Retinal pigment epithelial cell (primary cell): ENCODE measurements around the gene ZNF683.

Source experiments
- DNase-seq: peaks from one replicate; pipeline ENCODE4 v3.0.0-alpha.2; 2010; ENCODE audit warnings: low read depth
- H3K4me3 ChIP-seq: 2 replicates; pipeline ENCODE4 v1.5.1; 2011; ENCODE audit warnings: mild to moderate bottlenecking, low read length, control low read depth, moderate library complexity
- TF ChIP-seq, protein P1 (sequence below): conservative IDR thresholded peaks from 2 replicates; pipeline ENCODE4 v1.5.1; 2011; ENCODE audit warnings: low read depth, low read length, control low read depth, inconsistent platforms

The ZNF683 gene

DNA sequence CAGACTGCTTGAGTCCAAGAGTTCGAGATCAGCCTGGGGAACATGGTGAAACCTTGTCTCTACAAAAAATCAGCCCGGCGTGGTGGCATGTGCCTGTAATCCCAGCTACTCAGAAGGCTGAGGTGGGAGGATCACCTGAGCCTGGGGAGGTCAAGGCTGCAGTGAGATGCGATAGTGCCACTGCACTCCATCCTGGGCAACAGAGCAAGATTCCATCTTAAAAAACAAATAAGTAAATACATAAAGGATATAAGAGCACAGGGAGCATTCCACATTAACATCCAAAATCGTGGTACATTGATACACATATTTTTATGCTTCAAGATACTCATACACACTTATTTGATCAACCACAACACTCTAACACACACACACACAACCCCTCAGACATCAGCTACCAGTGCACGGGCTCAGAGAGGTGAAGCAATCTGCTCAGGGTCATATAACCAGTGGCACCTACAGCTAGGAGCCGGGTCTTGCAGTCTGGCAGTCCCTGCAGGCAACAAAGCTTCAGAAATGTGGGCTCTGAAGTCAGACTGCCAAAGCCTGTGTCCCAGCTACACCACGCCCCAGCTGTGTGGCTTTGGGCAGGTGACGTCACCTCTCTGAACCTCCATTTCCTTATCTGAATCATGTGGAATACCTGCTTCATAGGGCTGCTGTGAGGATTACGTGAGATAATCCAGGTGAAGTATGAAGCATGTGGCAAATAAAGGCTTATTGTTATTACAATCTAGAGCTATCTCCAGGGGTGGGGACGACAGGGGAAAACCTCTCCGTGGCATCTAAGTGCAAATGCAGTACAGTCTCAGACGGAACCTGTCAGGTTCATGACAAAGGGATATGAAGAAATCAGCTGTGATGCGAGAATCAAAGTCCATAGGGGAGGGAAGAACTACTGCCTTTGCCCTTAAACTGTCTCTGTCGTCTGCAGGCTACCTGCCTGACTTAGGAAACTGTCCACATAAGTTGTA is 13.9 kb downstream of the ZNF683 start:
- no peak overlapping the region for H3K4me3 ChIP-seq
- TF ChIP-seq, protein P1, sequence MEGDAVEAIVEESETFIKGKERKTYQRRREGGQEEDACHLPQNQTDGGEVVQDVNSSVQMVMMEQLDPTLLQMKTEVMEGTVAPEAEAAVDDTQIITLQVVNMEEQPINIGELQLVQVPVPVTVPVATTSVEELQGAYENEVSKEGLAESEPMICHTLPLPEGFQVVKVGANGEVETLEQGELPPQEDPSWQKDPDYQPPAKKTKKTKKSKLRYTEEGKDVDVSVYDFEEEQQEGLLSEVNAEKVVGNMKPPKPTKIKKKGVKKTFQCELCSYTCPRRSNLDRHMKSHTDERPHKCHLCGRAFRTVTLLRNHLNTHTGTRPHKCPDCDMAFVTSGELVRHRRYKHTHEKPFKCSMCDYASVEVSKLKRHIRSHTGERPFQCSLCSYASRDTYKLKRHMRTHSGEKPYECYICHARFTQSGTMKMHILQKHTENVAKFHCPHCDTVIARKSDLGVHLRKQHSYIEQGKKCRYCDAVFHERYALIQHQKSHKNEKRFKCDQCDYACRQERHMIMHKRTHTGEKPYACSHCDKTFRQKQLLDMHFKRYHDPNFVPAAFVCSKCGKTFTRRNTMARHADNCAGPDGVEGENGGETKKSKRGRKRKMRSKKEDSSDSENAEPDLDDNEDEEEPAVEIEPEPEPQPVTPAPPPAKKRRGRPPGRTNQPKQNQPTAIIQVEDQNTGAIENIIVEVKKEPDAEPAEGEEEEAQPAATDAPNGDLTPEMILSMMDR = no peak
- no peak for DNase-seq

- DNase-seq = no peak
- TF ChIP-seq, protein P1 = no peak
- no peak overlapping the region for H3K4me3 ChIP-seq
Measured at GRCh38 chr1:26357121-26357602, 15.4 kb downstream of the ZNF683 start.

- TF ChIP-seq, protein P1 = no peak
- H3K4me3 ChIP-seq = no peak overlapping the region
- DNase-seq = no peak
Measured at GRCh38 chr1:26356106-26356505, 16.4 kb downstream of the ZNF683 start.

- DNase-seq = no peak
- H3K4me3 ChIP-seq = no peak overlapping the region
- TF ChIP-seq, protein P1 = no peak
Measured at GRCh38 chr1:26354972-26355371, 17.6 kb downstream of the ZNF683 start.

DNA sequence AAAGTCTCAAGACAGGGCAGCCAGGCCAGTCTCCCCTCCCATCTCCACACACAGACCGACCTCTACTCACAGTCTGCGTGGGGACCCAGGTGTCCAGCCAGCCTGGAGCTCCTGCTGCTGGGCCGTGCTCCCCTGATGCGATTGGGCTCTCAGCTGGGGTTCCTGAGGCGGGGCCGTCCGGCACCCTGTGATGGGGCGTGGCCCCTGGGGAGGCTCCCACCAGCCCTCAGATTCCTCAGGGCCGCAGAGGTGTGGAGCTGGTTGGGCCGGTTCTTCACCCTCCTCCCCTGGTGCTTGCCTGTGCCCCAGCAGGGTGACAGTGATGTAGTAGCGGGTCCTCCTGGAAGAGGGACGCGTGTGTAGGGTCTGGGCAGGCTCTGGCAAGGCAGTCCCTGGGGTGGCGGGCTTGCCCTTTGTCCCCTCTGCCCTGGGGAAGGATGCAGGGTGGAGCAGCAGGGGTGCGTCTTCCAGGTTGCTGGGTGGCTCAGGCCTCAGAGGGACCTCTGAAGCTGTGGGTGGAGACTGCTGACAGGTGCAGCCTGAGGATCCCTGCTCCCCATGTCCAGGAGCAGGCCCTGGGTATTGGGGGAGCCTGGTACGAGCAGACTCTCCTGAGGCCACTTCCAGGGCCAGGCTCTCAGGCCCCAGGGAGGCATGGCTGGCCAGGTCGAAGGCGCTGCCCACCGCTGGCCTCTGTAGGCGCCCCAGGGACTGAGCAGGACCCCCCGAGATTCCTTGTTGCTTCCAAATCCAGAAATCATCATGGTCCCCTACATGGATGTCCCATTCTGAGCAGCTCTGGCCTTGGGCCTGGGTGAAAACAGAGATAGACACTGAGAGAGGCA is 18.4 kb downstream of the ZNF683 start, which contains the start of gene CRYBG2:
Gene CRYBG2 (minus strand): TSS at position 155 of the 845 bp plus-strand sequence. CDS start 7,473 bp downstream, outside the sequence.
- TF ChIP-seq, protein P1 = no peak
- DNase-seq = no peak
- no peak within 1 kb of the TSS for H3K4me3 ChIP-seq

GRCh38 chr1:26353210-26353859 is 19.2 kb downstream of the ZNF683 start:
- no peak for DNase-seq
- no peak overlapping the region for H3K4me3 ChIP-seq
- TF ChIP-seq, protein P1 = no peak
